ENCODE results near the gene CTRB2. TPM values are rescaled to one million over a fixed set of nuclear protein-coding genes. Genes with fewer than 3 reads are reported as not detected.
A peak's percentile ranks its signal among the peaks of the same experiment; 100 is the strongest.

The CTRB2 gene
- total RNA-seq, 2 experiments from 2014 or later, result not detected

- Histone ChIP-seq H3K9me3 (ENCODE audit: low read length) (no peaks in the 10 kb centered on the region), H3K36me3 (ENCODE audit: insufficient read depth, low read length) (no peaks in the 10 kb centered on the region), H3K4me1 (ENCODE audit: insufficient read depth, low read length, poor library complexity, severe bottlenecking) (peaks cover 15% of the 10 kb centered on the region), H3K79me2 (ENCODE audit: insufficient read depth, low read depth, low read length) (no peaks in the 10 kb centered on the region), H3K4me3 (ENCODE audit: low read depth, low read length, poor library complexity, severe bottlenecking) (peak overlapping the region; percentile 81), H3K27ac (ENCODE audit: low read depth, low read length, poor library complexity, severe bottlenecking) (no peak overlapping the region), H3K4me2 (ENCODE audit: low read length) (peak overlapping the region; percentile 67), H2AFZ (ENCODE audit: low read length) (no peak overlapping the region), H3K9me2 (ENCODE audit: insufficient read depth, low read length) (no peaks in the 10 kb centered on the region), H4K20me1 (ENCODE audit: insufficient read depth, low read length) (no peaks in the 10 kb centered on the region)
- BruUV-seq (replicated peaks), result no TSS peak
- intact Hi-C loops (cut with micrococcal nuclease; ENCODE audit: unreplicated experiment), result no loop called here
- TF ChIP-seq EZH2phosphoT487 (IDR thresholded peaks at IDR 0.05; ENCODE audit: borderline replicate concordance, low read depth, low read length) (no peak), CTCF (conservative IDR thresholded peaks at IDR 0.05; ENCODE audit: low read length) (no peak)
- POLR2A ChIA-PET, result interaction anchor here (1.2 kb wide), 1 partner anchor 132 kb away, joined by 3 read pairs; no protein-coding TSS in a partner anchor
- no peak for DNase-seq (ENCODE audit: low spot score)
- CTCF ChIA-PET (ENCODE audit: unreplicated experiment), result interaction anchor here (1.0 to 1.2 kb wide), 3 partner anchors 16 to 215 kb away, joined by 3 read pairs; no protein-coding TSS in a partner anchor
Measured at GRCh38 chr16:75250089-75250808, 43.3 kb upstream of the CTRB2 start.

- TF ChIP-seq CTCF (conservative IDR thresholded peaks at IDR 0.05; ENCODE audit: low read length) (no peak), EZH2phosphoT487 (IDR thresholded peaks at IDR 0.05; ENCODE audit: borderline replicate concordance, low read depth, low read length) (no peak)
- DNase-seq (ENCODE audit: low spot score), result no peak
- intact Hi-C loops (cut with micrococcal nuclease; ENCODE audit: unreplicated experiment), result no loop called here
- no TSS peak for BruUV-seq (replicated peaks)
- Histone ChIP-seq H3K4me2 (ENCODE audit: low read length) (no peak overlapping the region), H3K4me1 (ENCODE audit: insufficient read depth, low read length, poor library complexity, severe bottlenecking) (peaks cover 24% of the 10 kb centered on the region), H3K9me3 (ENCODE audit: low read length) (no peaks in the 10 kb centered on the region), H3K79me2 (ENCODE audit: insufficient read depth, low read depth, low read length) (no peaks in the 10 kb centered on the region), H3K9me2 (ENCODE audit: insufficient read depth, low read length) (no peaks in the 10 kb centered on the region), H2AFZ (ENCODE audit: low read length) (no peak overlapping the region), H3K36me3 (ENCODE audit: insufficient read depth, low read length) (no peaks in the 10 kb centered on the region), H3K27ac (ENCODE audit: low read depth, low read length, poor library complexity, severe bottlenecking) (no peak overlapping the region), H3K4me3 (ENCODE audit: low read depth, low read length, poor library complexity, severe bottlenecking) (no peak overlapping the region), H4K20me1 (ENCODE audit: insufficient read depth, low read length) (no peaks in the 10 kb centered on the region)
- CTCF ChIA-PET (ENCODE audit: unreplicated experiment), result interaction anchor here (1.2 kb wide), 1 partner anchor 53 kb away, joined by 3 read pairs; no protein-coding TSS in a partner anchor
- POLR2A ChIA-PET, result interaction anchor here (1.2 kb wide), 1 partner anchor 133 kb away, joined by 3 read pairs; no protein-coding TSS in a partner anchor
Measured at GRCh38 chr16:75249441-75249840, 42.5 kb upstream of the CTRB2 start.
